Body of pancreas (tissue), 4 donors: ENCODE data around the gene ETS2. TPM values are rescaled to one million over a fixed set of nuclear protein-coding genes. Genes with fewer than 3 reads are reported as not detected.

Experiments used
- ATAC-seq: fragments of 150-250 bp; one replicate; pipeline ENCODE4 v1.9.1; 2016
- DNase-seq, 4 donors: peaks; one replicate each; pipeline ENCODE4 v3.0.0-alpha.2; 2019
- H3K27ac ChIP-seq, 4 donors: fragments of 200-600 bp; sonication (generic); 1 replicate in 3 of 4; 2 replicates in 1 of 4; pipeline versions ENCODE4 v1.5.1 to v1.6.1; 2016 to 2019; ENCODE audit warnings: mild to moderate bottlenecking in 1 of 4, mixed read lengths in 1 of 4, moderate library complexity in 1 of 4
- H3K27me3 ChIP-seq, 2 donors: fragments of 200-600 bp; sonication (generic); one replicate each; pipeline ENCODE4 v1.6.0; 2016; ENCODE audit warnings: mild to moderate bottlenecking in 1 of 2
- H3K36me3 ChIP-seq, 2 donors: fragments of 200-600 bp; sonication (generic); replicated peaks in 1 of 2; 2 replicates each; pipeline ENCODE4 v1.5.1; 2016; ENCODE audit warnings: low read depth in 2 of 2; ENCODE audit not compliant: insufficient read depth in 1 of 2
- H3K4me1 ChIP-seq: fragments of 200-600 bp; sonication (generic); one replicate; pipeline ENCODE4 v1.6.0; 2016
- H3K4me3 ChIP-seq, 2 donors: fragments of 200-600 bp; sonication (generic); 1 replicate in 1 of 2; 2 replicates in 1 of 2; pipeline ENCODE4 v1.5.1; 2016 to 2019
- H3K9me3 ChIP-seq, 3 donors: fragments of 200-600 bp; sonication (generic); 1 replicate in 2 of 3; 2 replicates in 1 of 3; pipeline ENCODE4 v1.5.1; 2016
- CTCF ChIP-seq, 7 experiments: fragments of 450-650 bp in 4 of 7; fragments of 200-600 bp in 3 of 7; sonication (generic) in 3 of 7; IDR thresholded peaks; one replicate each; pipeline ENCODE4 v1.5.1; 2016 to 2019; ENCODE audit warnings: antibody characterized with exemption in 7 of 7
- POLR2A ChIP-seq, 3 donors: fragments of 450-650 bp; IDR thresholded peaks; one replicate each; pipeline ENCODE4 v1.6.1; 2016; ENCODE audit warnings: antibody characterized with exemption in 3 of 3, mild to moderate bottlenecking in 2 of 3
- WGBS, 2 donors: methylation state at CpG; one replicate each; pipeline ENCODE4 v1.1.5; 2017; 5-methylcytosine and 5-hydroxymethylcytosine counted together
- intact Hi-C: fragments of 100-400 bp; cut with DNase I; formaldehyde crosslinking; loops from one replicate; pipeline ENCODE4 v1.15.1; 2023
- total RNA-seq, 2 donors: library from RNA; depleted of rRNA; stranded (reverse); fragments of >200 nt; gene quantifications; one replicate each; pipeline ENCODE4 v1.1.0, GENCODE V29; 2016

ETS2 gene
- total RNA-seq, 2 donors from 2014 or later, result 17.9 to 25.7 TPM

DNA sequence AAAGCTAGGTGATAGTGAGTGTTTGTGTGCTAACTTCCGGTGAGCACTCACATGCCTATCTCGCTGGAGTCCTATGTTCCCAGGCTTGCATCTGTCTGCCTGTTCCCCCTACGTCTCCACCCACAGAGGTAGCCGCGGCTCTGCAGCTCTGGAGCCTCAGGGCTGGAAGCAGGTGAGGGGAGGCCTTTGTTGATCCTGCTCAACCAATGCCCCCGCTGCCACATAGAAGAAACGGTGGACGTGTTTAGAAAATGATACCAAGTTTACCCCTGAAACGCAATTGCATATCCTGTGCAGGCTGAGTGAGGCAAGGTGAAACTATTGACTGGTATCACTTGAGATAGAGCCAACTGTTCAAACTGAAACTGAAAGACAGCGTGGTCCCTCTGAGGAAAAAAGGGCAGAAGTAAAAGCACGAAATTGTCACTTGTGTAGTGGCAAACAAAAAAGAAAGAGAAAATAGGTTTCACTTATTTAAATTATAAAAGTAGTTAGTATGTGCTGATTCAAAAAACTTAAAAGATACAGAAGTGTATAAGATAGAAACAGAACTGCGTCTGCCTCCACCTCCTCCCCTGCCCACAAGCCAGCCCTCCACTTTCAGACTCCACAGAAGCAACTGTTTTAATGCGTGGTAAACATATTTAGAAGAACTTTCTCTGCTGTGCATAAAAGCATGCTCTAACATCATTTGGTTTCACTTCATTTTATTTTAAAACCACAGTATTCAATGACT, 38.6 kb upstream of the ETS2 start:
- intact Hi-C loops, result no loop called here
- ATAC-seq (peak; percentile 95), DNase-seq (peak; percentile 32 to 65 (median 48))
- H3K4me1 ChIP-seq, result peaks cover 17% of the 10 kb centered on the region
- H3K9me3 ChIP-seq, result no peaks in the 10 kb centered on the region
- 6 to 11% methylated on average over 13 of the region's 13 CpGs for WGBS, 2 donors
- H3K27ac ChIP-seq, result peak overlapping the region; percentile 80 to 89 (median 87)
- TF ChIP-seq CTCF (IDR thresholded peaks at IDR 0.05) (no peak), POLR2A (IDR thresholded peaks at IDR 0.05) (peak in 2 of 3 donors; percentile 21 to 48)
- no peak overlapping the region for H3K4me3 ChIP-seq
- no peaks in the 10 kb centered on the region for H3K36me3 ChIP-seq
- no peaks in the 10 kb centered on the region for H3K27me3 ChIP-seq

GRCh38 chr21:38768471-38769063, 37.2 kb upstream of the ETS2 start:
- TF ChIP-seq POLR2A (IDR thresholded peaks at IDR 0.05) (no peak), CTCF (IDR thresholded peaks at IDR 0.05) (no peak)
- Histone ChIP-seq H3K27me3 (no peaks in the 10 kb centered on the region), H3K4me3 (no peak overlapping the region), H3K9me3 (no peaks in the 10 kb centered on the region), H3K27ac (no peak overlapping the region), H3K36me3 (no peaks in the 10 kb centered on the region), H3K4me1 (peaks cover 17% of the 10 kb centered on the region)
- intact Hi-C loops, result no loop called here
- ATAC-seq, result no peak
- DNase-seq, result no peak
- WGBS, 2 donors, result 78 to 87% methylated on average over 13 of the region's 13 CpGs

GRCh38 chr21:38769191-38769780, 36.4 kb upstream of the ETS2 start:
- Histone ChIP-seq H3K9me3 (no peaks in the 10 kb centered on the region), H3K27ac (no peak overlapping the region), H3K27me3 (no peaks in the 10 kb centered on the region), H3K4me1 (peaks cover 18% of the 10 kb centered on the region), H3K36me3 (no peaks in the 10 kb centered on the region), H3K4me3 (no peak overlapping the region)
- WGBS, 2 donors, result 76 to 80% methylated on average over 9 of the region's 9 CpGs
- intact Hi-C loops, result no loop called here
- ATAC-seq, result no peak
- TF ChIP-seq CTCF (IDR thresholded peaks at IDR 0.05), result no peak
- no peak for TF ChIP-seq POLR2A (IDR thresholded peaks at IDR 0.05)
- DNase-seq, result no peak

DNA sequence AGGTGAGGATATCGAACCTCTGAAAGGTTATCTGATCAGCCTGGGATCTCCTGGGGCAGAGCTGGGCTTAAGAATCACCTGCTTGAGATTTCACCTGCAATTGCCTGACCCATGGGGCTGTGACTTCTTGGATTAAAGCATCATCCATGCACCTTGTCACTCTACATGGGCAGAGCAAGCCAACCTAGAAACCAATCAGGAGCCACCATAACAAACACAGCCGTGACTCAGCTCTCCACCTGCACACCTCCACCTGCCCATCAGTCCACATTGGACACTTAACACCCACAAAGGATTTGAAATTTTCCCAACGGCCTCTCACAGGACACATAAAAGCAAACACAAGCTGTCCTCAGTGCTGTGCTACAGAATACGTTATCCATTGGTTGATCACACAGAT, 35.1 kb upstream of the ETS2 start:
- ATAC-seq (no peak), DNase-seq (no peak)
- Histone ChIP-seq H3K9me3 (no peaks in the 10 kb centered on the region), H3K4me1 (peaks cover 21% of the 10 kb centered on the region), H3K27ac (no peak overlapping the region), H3K27me3 (no peaks in the 10 kb centered on the region), H3K36me3 (no peaks in the 10 kb centered on the region), H3K4me3 (no peak overlapping the region)
- intact Hi-C loops, result no loop called here
- 43 to 60% methylated on average over 4 of the region's 4 CpGs for WGBS, 2 donors
- no peak for TF ChIP-seq POLR2A (IDR thresholded peaks at IDR 0.05)
- no peak for TF ChIP-seq CTCF (IDR thresholded peaks at IDR 0.05)
